GM12878 (cell line): ENCODE measurements around the gene RBM10. TPM values are rescaled to one million over a fixed set of nuclear protein-coding genes. Genes with fewer than 3 reads are reported as not detected.

Source experiments
- BHLHE40 ChIP-seq, 2 experiments: fragments of 450-650 bp in 1 of 2; IDR thresholded peaks; 2 replicates each; pipeline ENCODE4 v1.6.1; 2011 to 2017; ENCODE audit warnings: low read depth in 2 of 2, borderline replicate concordance in 1 of 2, improper control_type of control experiment in 1 of 2, low read length in 1 of 2, mild to moderate bottlenecking in 1 of 2
- BRCA1 ChIP-seq: IDR thresholded peaks from 2 replicates; pipeline ENCODE4 v1.6.1; 2011; ENCODE audit warnings: low read depth, low read length, improper control_type of control experiment
- EED ChIP-seq: sonication (generic); IDR thresholded peaks from 2 replicates; pipeline ENCODE4 v1.6.1; 2016; ENCODE audit warnings: antibody characterized with exemption, low read depth
- ETV6 ChIP-seq, 2 experiments: fragments of 450-650 bp in 1 of 2; IDR thresholded peaks in 1 of 2; conservative IDR thresholded peaks in 1 of 2; 2 replicates each; pipeline ENCODE4 v1.6.1; 2014; ENCODE audit warnings: antibody characterized with exemption in 1 of 2, borderline replicate concordance in 1 of 2, low read depth in 1 of 2, mild to moderate bottlenecking in 1 of 2, moderate library complexity in 1 of 2
- HDGF ChIP-seq: fragments of 450-650 bp; IDR thresholded peaks from 2 replicates; pipeline ENCODE4 v1.6.1; 2016; ENCODE audit warnings: antibody characterized with exemption
- MEF2B ChIP-seq: fragments of 450-650 bp; IDR thresholded peaks from 2 replicates; pipeline ENCODE4 v1.6.1; 2018; ENCODE audit warnings: mild to moderate bottlenecking, moderate library complexity; ENCODE audit not compliant: partially characterized antibody, poor library complexity, severe bottlenecking
- PAX5 ChIP-seq: IDR thresholded peaks from 2 replicates; pipeline ENCODE4 v1.6.1; 2011; ENCODE audit warnings: low read depth, low read length, borderline replicate concordance
- POLR2AphosphoS2 ChIP-seq: IDR thresholded peaks from 2 replicates; pipeline ENCODE4 v1.6.1; 2011; ENCODE audit warnings: low read depth, mild to moderate bottlenecking, low read length, improper control_type of control experiment, moderate library complexity
- RB1 ChIP-seq: fragments of 450-650 bp; formaldehyde crosslinking; IDR thresholded peaks from 2 replicates; pipeline ENCODE4 v1.6.1; 2017; ENCODE audit warnings: mild to moderate bottlenecking, borderline replicate concordance
- RBBP5 ChIP-seq: fragments of 200-600 bp; sonication (generic); conservative IDR thresholded peaks from 2 replicates; pipeline ENCODE4 v1.6.1; 2016
- TCF7 ChIP-seq: IDR thresholded peaks from 2 replicates; pipeline ENCODE4 v1.6.1; 2014; ENCODE audit warnings: antibody characterized with exemption, borderline replicate concordance
- polyA plus RNA-seq, 11 experiments: library from polyadenylated mRNA; depleted of rRNA in 4 of 11; unstranded in 6 of 11; stranded (reverse) in 5 of 11; fragments of >200 nt; fragmentation: Nextera tagmentation in 4 of 11; fragmentation: Illumina TruSeq in 1 of 11; extraction: Ambion mirVana in 4 of 11; extraction: Trizol in 1 of 11; gene quantifications; 1 replicate in 1 of 11; 2 replicates in 10 of 11; pipeline versions ENCODE4 v1.2.1 to v1.2.3, GENCODE V29; 2011 to 2016; ENCODE audit warnings: inconsistent platforms in 2 of 11, missing spikeins in 2 of 11, low read depth in 1 of 11
- total RNA-seq, 4 experiments: library from RNA; depleted of rRNA in 3 of 4; stranded (reverse); fragments of >200 nt in 3 of 4; fragmentation: Illumina TruSeq in 1 of 4; extraction: Trizol in 1 of 4; gene quantifications; 2 replicates each; pipeline versions ENCODE4 v1.2.1 to v1.2.3, GENCODE V29; 2013 to 2021
- TF ChIP-seq, protein P1 (sequence below): fragments of 450-650 bp; IDR thresholded peaks from 2 replicates; pipeline ENCODE4 v1.6.1; 2016; ENCODE audit warnings: mild to moderate bottlenecking
- TF ChIP-seq, protein P2 (sequence below): IDR thresholded peaks from 2 replicates; pipeline ENCODE4 v1.6.1; 2011; ENCODE audit warnings: borderline replicate concordance, low read depth, mild to moderate bottlenecking, moderate library complexity, mixed read lengths, low read length; ENCODE audit not compliant: insufficient read depth; ENCODE audit errors: extremely low read length
- TF ChIP-seq, protein P3 (sequence below): IDR thresholded peaks from 2 replicates; pipeline ENCODE4 v1.6.1; 2012; ENCODE audit warnings: mild to moderate bottlenecking, low read depth, low read length
- TF ChIP-seq, protein P4 (sequence below): IDR thresholded peaks from 2 replicates; pipeline ENCODE4 v1.6.1; 2011; ENCODE audit warnings: low read depth, low read length, improper control_type of control experiment, borderline replicate concordance
- TF ChIP-seq, protein P5 (sequence below): fragments of 450-650 bp; IDR thresholded peaks from 2 replicates; pipeline ENCODE4 v1.6.1; 2017; ENCODE audit warnings: mild to moderate bottlenecking, moderate library complexity

Gene RBM10
- total and polyA plus RNA-seq, 10 of the 15 experiments (the other 5 are each of a cell fraction or from before 2014, with no cell fraction given) = 1.4 to 60.0 (median 29.8) TPM

DNA sequence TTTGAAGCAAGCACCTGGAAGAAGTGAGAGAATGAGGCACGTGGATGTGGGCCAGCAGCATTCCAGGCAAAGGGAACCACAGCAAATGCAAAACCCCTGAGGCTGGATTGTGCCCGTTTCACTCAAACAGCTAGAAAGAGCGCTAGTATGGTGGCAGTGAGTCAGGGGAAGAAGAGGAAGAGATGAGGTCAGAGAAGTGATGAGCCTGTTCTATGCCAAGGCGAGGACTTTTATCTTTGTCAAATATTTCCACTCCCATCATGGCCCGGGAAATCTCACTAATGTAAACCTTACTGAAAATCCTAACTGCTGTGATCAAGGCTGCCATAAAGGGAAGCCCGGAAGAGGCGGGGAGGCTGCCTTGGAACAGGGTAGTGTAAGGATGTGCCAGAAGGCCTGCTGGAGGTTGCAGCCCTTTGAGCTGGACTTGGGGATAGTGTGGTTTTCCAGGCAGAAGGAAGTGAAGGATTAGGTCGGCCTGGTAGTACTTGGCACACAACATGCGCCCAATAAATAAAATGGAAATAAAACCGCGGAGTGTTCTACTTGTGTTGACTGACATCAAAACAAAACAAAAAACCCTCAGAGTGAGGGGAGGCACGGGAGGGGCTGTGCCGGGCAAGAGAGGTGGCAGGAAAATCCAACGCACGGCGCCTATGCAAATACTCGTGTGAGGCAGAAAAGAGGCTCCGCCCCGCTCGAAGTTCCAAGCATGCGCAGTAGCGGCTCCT lies 72.3 kb downstream of the RBM10 start (continued):
- TF ChIP-seq PAX5 = no peak
- no peak for TF ChIP-seq MEF2B
- TF ChIP-seq, protein P1, sequence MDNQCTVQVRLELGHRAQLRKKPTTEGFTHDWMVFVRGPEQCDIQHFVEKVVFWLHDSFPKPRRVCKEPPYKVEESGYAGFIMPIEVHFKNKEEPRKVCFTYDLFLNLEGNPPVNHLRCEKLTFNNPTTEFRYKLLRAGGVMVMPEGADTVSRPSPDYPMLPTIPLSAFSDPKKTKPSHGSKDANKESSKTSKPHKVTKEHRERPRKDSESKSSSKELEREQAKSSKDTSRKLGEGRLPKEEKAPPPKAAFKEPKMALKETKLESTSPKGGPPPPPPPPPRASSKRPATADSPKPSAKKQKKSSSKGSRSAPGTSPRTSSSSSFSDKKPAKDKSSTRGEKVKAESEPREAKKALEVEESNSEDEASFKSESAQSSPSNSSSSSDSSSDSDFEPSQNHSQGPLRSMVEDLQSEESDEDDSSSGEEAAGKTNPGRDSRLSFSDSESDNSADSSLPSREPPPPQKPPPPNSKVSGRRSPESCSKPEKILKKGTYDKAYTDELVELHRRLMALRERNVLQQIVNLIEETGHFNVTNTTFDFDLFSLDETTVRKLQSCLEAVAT = no peak
- TF ChIP-seq TCF7 = no peak
- TF ChIP-seq, protein P2, sequence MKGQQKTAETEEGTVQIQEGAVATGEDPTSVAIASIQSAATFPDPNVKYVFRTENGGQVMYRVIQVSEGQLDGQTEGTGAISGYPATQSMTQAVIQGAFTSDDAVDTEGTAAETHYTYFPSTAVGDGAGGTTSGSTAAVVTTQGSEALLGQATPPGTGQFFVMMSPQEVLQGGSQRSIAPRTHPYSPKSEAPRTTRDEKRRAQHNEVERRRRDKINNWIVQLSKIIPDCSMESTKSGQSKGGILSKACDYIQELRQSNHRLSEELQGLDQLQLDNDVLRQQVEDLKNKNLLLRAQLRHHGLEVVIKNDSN = no peak
- no peak for TF ChIP-seq RB1
- no peak for TF ChIP-seq BRCA1
- TF ChIP-seq, protein P3, sequence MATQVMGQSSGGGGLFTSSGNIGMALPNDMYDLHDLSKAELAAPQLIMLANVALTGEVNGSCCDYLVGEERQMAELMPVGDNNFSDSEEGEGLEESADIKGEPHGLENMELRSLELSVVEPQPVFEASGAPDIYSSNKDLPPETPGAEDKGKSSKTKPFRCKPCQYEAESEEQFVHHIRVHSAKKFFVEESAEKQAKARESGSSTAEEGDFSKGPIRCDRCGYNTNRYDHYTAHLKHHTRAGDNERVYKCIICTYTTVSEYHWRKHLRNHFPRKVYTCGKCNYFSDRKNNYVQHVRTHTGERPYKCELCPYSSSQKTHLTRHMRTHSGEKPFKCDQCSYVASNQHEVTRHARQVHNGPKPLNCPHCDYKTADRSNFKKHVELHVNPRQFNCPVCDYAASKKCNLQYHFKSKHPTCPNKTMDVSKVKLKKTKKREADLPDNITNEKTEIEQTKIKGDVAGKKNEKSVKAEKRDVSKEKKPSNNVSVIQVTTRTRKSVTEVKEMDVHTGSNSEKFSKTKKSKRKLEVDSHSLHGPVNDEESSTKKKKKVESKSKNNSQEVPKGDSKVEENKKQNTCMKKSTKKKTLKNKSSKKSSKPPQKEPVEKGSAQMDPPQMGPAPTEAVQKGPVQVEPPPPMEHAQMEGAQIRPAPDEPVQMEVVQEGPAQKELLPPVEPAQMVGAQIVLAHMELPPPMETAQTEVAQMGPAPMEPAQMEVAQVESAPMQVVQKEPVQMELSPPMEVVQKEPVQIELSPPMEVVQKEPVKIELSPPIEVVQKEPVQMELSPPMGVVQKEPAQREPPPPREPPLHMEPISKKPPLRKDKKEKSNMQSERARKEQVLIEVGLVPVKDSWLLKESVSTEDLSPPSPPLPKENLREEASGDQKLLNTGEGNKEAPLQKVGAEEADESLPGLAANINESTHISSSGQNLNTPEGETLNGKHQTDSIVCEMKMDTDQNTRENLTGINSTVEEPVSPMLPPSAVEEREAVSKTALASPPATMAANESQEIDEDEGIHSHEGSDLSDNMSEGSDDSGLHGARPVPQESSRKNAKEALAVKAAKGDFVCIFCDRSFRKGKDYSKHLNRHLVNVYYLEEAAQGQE = 0 out of 2 replicates have a peak, but pooled peaks have one; percentile 14
- no peak for TF ChIP-seq ETV6 (conservative IDR thresholded peaks at IDR 0.05 in 1 of 2, IDR thresholded peaks at IDR 0.05 in 1 of 2; ENCODE audit: borderline replicate concordance in 1 of 2, low read depth in 1 of 2)
- no peak for TF ChIP-seq EED
- TF ChIP-seq HDGF = no peak
- no peak for TF ChIP-seq RBBP5
- TF ChIP-seq, protein P4, sequence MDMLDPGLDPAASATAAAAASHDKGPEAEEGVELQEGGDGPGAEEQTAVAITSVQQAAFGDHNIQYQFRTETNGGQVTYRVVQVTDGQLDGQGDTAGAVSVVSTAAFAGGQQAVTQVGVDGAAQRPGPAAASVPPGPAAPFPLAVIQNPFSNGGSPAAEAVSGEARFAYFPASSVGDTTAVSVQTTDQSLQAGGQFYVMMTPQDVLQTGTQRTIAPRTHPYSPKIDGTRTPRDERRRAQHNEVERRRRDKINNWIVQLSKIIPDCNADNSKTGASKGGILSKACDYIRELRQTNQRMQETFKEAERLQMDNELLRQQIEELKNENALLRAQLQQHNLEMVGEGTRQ = no peak
- TF ChIP-seq, protein P5, sequence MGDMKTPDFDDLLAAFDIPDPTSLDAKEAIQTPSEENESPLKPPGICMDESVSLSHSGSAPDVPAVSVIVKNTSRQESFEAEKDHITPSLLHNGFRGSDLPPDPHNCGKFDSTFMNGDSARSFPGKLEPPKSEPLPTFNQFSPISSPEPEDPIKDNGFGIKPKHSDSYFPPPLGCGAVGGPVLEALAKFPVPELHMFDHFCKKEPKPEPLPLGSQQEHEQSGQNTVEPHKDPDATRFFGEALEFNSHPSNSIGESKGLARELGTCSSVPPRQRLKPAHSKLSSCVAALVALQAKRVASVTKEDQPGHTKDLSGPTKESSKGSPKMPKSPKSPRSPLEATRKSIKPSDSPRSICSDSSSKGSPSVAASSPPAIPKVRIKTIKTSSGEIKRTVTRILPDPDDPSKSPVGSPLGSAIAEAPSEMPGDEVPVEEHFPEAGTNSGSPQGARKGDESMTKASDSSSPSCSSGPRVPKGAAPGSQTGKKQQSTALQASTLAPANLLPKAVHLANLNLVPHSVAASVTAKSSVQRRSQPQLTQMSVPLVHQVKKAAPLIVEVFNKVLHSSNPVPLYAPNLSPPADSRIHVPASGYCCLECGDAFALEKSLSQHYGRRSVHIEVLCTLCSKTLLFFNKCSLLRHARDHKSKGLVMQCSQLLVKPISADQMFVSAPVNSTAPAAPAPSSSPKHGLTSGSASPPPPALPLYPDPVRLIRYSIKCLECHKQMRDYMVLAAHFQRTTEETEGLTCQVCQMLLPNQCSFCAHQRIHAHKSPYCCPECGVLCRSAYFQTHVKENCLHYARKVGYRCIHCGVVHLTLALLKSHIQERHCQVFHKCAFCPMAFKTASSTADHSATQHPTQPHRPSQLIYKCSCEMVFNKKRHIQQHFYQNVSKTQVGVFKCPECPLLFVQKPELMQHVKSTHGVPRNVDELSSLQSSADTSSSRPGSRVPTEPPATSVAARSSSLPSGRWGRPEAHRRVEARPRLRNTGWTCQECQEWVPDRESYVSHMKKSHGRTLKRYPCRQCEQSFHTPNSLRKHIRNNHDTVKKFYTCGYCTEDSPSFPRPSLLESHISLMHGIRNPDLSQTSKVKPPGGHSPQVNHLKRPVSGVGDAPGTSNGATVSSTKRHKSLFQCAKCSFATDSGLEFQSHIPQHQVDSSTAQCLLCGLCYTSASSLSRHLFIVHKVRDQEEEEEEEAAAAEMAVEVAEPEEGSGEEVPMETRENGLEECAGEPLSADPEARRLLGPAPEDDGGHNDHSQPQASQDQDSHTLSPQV = no peak
- TF ChIP-seq POLR2AphosphoS2 = peak; percentile 49; the same call in 1 of the 2 replicates
- TF ChIP-seq BHLHE40 (IDR thresholded peaks at IDR 0.05; ENCODE audit: borderline replicate concordance in 1 of 2, low read depth in 2 of 2, low read length in 1 of 2) = peak in 1 of 2 experiments; percentile 34; a peak in 2 of 4 replicates
